Body of pancreas (tissue), 4 donors: Measurements from ENCODE around the gene ZNF540. TPM values are rescaled to one million over a fixed set of nuclear protein-coding genes. Genes with fewer than 3 reads are reported as not detected.
"Not testable (repeated sequence)": the region's sequence is repeated elsewhere in the genome, so short reads cannot be mapped to it uniquely, and the experiment has no call there.

Experiments
- ATAC-seq: fragments of 150-250 bp; one replicate; pipeline ENCODE4 v1.9.1; 2016
- DNase-seq, 4 donors: peaks; one replicate each; pipeline ENCODE4 v3.0.0-alpha.2; 2019
- H3K27ac ChIP-seq, 4 donors: fragments of 200-600 bp; sonication (generic); 1 replicate in 3 of 4; 2 replicates in 1 of 4; pipeline versions ENCODE4 v1.5.1 to v1.6.1; 2016 to 2019; ENCODE audit warnings: mild to moderate bottlenecking in 1 of 4, mixed read lengths in 1 of 4, moderate library complexity in 1 of 4
- H3K27me3 ChIP-seq, 2 donors: fragments of 200-600 bp; sonication (generic); one replicate each; pipeline ENCODE4 v1.6.0; 2016; ENCODE audit warnings: mild to moderate bottlenecking in 1 of 2
- H3K36me3 ChIP-seq, 2 donors: fragments of 200-600 bp; sonication (generic); replicated peaks in 1 of 2; 2 replicates each; pipeline ENCODE4 v1.5.1; 2016; ENCODE audit warnings: low read depth in 2 of 2; ENCODE audit not compliant: insufficient read depth in 1 of 2
- H3K4me1 ChIP-seq: fragments of 200-600 bp; sonication (generic); one replicate; pipeline ENCODE4 v1.6.0; 2016
- H3K4me3 ChIP-seq, 2 donors: fragments of 200-600 bp; sonication (generic); 1 replicate in 1 of 2; 2 replicates in 1 of 2; pipeline ENCODE4 v1.5.1; 2016 to 2019
- H3K9me3 ChIP-seq, 3 donors: fragments of 200-600 bp; sonication (generic); 1 replicate in 2 of 3; 2 replicates in 1 of 3; pipeline ENCODE4 v1.5.1; 2016
- POLR2A ChIP-seq, 3 donors: fragments of 450-650 bp; IDR thresholded peaks; one replicate each; pipeline ENCODE4 v1.6.1; 2016; ENCODE audit warnings: antibody characterized with exemption in 3 of 3, mild to moderate bottlenecking in 2 of 3
- WGBS, 2 donors: methylation state at CpG; one replicate each; pipeline ENCODE4 v1.1.5; 2017; 5-methylcytosine and 5-hydroxymethylcytosine counted together
- intact Hi-C: fragments of 100-400 bp; cut with DNase I; formaldehyde crosslinking; loops from one replicate; pipeline ENCODE4 v1.15.1; 2023
- total RNA-seq, 2 donors: library from RNA; depleted of rRNA; stranded (reverse); fragments of >200 nt; gene quantifications; one replicate each; pipeline ENCODE4 v1.1.0, GENCODE V29; 2016
- TF ChIP-seq, protein P1 (sequence below), 7 experiments: fragments of 450-650 bp in 4 of 7; fragments of 200-600 bp in 3 of 7; sonication (generic) in 3 of 7; IDR thresholded peaks; one replicate each; pipeline ENCODE4 v1.5.1; 2016 to 2019; ENCODE audit warnings: antibody characterized with exemption in 7 of 7

The ZNF540 gene
- total RNA-seq, 2 donors from 2014 or later, result 2.6 to 6.5 TPM

DNA sequence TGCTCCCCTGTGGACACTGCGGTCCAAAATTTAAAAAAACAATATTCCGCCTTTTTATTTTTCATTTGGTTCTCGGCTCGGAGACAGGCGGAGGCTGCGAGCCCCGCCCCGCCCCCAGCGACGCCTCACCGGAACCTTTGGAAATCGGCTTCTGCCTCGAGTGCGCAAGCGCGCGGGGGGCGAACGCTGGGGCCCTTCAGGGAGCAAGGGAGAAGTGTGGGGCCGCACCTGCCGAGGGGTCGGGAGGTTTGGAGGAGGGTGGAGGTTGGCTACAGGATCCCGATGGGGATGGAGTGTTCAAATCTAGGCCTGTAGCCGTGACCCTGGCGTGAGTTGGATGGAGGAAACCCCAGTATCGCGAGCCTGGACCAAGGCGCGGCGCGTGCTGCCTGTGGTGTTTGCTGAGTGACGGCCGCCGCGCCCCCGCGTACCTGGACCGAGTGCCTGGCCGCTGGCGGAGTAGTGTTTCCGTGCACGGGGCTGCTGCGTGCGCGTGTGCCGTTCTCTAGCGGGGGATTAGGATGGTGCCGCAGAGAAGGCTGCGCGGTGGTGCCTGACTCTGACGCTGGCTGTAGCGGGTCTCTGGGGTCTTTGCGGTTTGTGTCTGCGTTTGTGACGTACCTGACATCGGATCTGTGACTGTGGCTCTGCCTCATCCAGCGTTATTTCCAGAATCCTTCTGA, 61.2 kb downstream of the ZNF540 start:
- H3K27ac ChIP-seq, result peak overlapping the region; percentile 60 to 94 (median 80)
- TF ChIP-seq POLR2A (IDR thresholded peaks at IDR 0.05), result peak in 1 of 3 donors; percentile 46
- TF ChIP-seq, protein P1, sequence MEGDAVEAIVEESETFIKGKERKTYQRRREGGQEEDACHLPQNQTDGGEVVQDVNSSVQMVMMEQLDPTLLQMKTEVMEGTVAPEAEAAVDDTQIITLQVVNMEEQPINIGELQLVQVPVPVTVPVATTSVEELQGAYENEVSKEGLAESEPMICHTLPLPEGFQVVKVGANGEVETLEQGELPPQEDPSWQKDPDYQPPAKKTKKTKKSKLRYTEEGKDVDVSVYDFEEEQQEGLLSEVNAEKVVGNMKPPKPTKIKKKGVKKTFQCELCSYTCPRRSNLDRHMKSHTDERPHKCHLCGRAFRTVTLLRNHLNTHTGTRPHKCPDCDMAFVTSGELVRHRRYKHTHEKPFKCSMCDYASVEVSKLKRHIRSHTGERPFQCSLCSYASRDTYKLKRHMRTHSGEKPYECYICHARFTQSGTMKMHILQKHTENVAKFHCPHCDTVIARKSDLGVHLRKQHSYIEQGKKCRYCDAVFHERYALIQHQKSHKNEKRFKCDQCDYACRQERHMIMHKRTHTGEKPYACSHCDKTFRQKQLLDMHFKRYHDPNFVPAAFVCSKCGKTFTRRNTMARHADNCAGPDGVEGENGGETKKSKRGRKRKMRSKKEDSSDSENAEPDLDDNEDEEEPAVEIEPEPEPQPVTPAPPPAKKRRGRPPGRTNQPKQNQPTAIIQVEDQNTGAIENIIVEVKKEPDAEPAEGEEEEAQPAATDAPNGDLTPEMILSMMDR (IDR thresholded peaks at IDR 0.05), result peak in 1 of 7 experiments; percentile 13
- peak overlapping the region; percentile 47 to 87 for H3K4me3 ChIP-seq
- no peaks in the 10 kb centered on the region for H3K9me3 ChIP-seq
- intact Hi-C loops, result loop anchor here (10.0 kb wide), 1 partner anchor 61 kb away; the partner anchor contains the start of genes ZNF540 and ZNF571
- H3K4me1 ChIP-seq, result peaks cover 12% of the 10 kb centered on the region
- no peaks in the 10 kb centered on the region for H3K36me3 ChIP-seq
- DNase-seq (peak; percentile 79 to 86 (median 84)), ATAC-seq (peak; percentile 83)
- WGBS, 2 donors, result 0 to 1% methylated on average over 13 to 57 of the region's 57 CpGs
- H3K27me3 ChIP-seq, result no peaks in the 10 kb centered on the region

DNA sequence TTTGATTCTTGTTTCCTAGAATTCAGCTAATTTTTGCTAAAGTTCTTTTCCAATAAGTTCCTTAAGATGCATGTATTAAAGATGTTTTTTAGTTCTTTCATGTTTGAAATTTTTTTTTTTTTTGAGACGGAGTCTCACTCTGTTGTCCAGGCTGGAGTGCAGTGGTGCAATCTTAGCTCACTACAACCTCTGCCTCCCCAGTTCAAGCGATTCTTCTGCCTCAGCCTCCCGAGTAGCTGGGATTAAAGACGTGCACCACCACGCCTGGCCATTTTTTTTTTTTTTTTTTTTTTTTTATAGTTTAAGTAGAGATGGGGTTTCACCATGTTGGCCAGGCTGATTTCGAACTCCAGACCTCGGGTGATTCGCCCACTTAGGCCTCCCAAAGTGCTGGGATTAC, 62.5 kb downstream of the ZNF540 start:
- WGBS, 2 donors, result 91 to 96% methylated on average over 8 of the region's 8 CpGs
- H3K9me3 ChIP-seq, H3K4me3 ChIP-seq, H3K36me3 ChIP-seq, H3K27me3 ChIP-seq, H3K27ac ChIP-seq, ATAC-seq, DNase-seq: not testable (repeated sequence)
- H3K4me1 ChIP-seq, result peaks cover 12% of the 10 kb centered on the region
- intact Hi-C loops, result loop anchor here (10.0 kb wide), 1 partner anchor 62 kb away; the partner anchor contains the start of genes ZNF540 and ZNF571

Other genes starting within 250 kb of the ZNF540 start
- 1 to 10 TPM; 5.9 to 7.3 TPM for gene ZNF527, start 223.8 kb upstream of the ZNF540 start, total RNA-seq
- gene ZNF569, start 127.4 kb upstream of the ZNF540 start, total RNA-seq, result 1 to 10 TPM; 1.3 to 2.3 TPM
- gene ZNF570, start 125.5 kb upstream of the ZNF540 start, total RNA-seq, result 1 to 10 TPM in 1 of 2 donors, under 1 TPM in 1; 0.99 to 2.9 TPM
- gene ZNF793, start 87.9 kb upstream of the ZNF540 start, total RNA-seq, result 1 to 10 TPM in 1 of 2 donors, under 1 TPM in 1; 0.99 to 5.7 TPM
- 1 to 10 TPM; 1.6 to 2.6 TPM for gene ZNF571, start 84 bp upstream of the ZNF540 start, total RNA-seq
- gene ZFP30, start 60.6 kb downstream of the ZNF540 start, total RNA-seq, result 10 to 100 TPM in 1 of 2 donors, 1 to 10 TPM in 1; 7.5 to 27.0 TPM
- gene ZNF607, start 124.9 kb downstream of the ZNF540 start, total RNA-seq, result 1 to 10 TPM; 2.0 to 4.2 TPM
- 10 to 100 TPM in 1 of 2 donors, 1 to 10 TPM in 1; 8.0 to 18.8 TPM for gene ZNF573, start 184.7 kb downstream of the ZNF540 start, total RNA-seq